HG03175 (cell line): Measurements from ENCODE around the gene CAMK2B.

Experiments
- ATAC-seq: cut with Tn5 transposase; IDR thresholded peaks from one replicate; pipeline ENCODE4 v1.9.1; 2021; ENCODE audit warnings: mild to moderate bottlenecking, moderate library complexity; ENCODE audit not compliant: unreplicated experiment

CAMK2B gene

GRCh38 chr7:44235066-44235465 lies 90.3 kb downstream of the CAMK2B start:
- ATAC-seq = no peak

- ATAC-seq = no peak
Measured at GRCh38 chr7:44232901-44233715, 92.3 kb downstream of the CAMK2B start.

GRCh38 chr7:44232396-44232795 lies 93.0 kb downstream of the CAMK2B start:
- ATAC-seq = no peak

- no peak for ATAC-seq
Measured at GRCh38 chr7:44231088-44231487, 94.3 kb downstream of the CAMK2B start.

GRCh38 chr7:44230286-44230685 lies 95.1 kb downstream of the CAMK2B start:
- ATAC-seq = no peak

- no peak for ATAC-seq
Measured at GRCh38 chr7:44229546-44230105, 95.8 kb downstream of the CAMK2B start.

- no peak for ATAC-seq
Measured at GRCh38 chr7:44228571-44229350, 96.6 kb downstream of the CAMK2B start.

GRCh38 chr7:44227911-44228310 lies 97.5 kb downstream of the CAMK2B start:
- ATAC-seq = no peak

GRCh38 chr7:44226396-44226753 lies 99.0 kb downstream of the CAMK2B start:
- no peak for ATAC-seq

GRCh38 chr7:44225566-44226395 lies 99.6 kb downstream of the CAMK2B start:
- no peak for ATAC-seq

- ATAC-seq = no peak
Measured at GRCh38 chr7:44224974-44225565, 100.3 kb downstream of the CAMK2B start.

GRCh38 chr7:44224080-44224973 lies 101.1 kb downstream of the CAMK2B start:
- no peak for ATAC-seq

GRCh38 chr7:44223362-44224079 lies 101.9 kb downstream of the CAMK2B start:
- ATAC-seq = no peak

GRCh38 chr7:44222776-44223261 lies 102.6 kb downstream of the CAMK2B start:
- ATAC-seq = no peak

- no peak for ATAC-seq
Measured at GRCh38 chr7:44222074-44222473, 103.3 kb downstream of the CAMK2B start.

- ATAC-seq = no peak
Measured at GRCh38 chr7:44221231-44221791, 104.1 kb downstream of the CAMK2B start.

GRCh38 chr7:44220358-44221112 lies 104.9 kb downstream of the CAMK2B start:
- ATAC-seq = no peak

GRCh38 chr7:44220046-44220357 lies 105.4 kb downstream of the CAMK2B start:
- no peak for ATAC-seq
